H9 (cell line): ENCODE results near the gene GAREM1. TPM values are rescaled to one million over a fixed set of nuclear protein-coding genes. Genes with fewer than 3 reads are reported as not detected.
"Not testable (repeated sequence)": the region's sequence is repeated elsewhere in the genome, so short reads cannot be mapped to it uniquely, and the experiment has no call there.

Source experiments
- DNase-seq: peaks from one replicate; pipeline ENCODE4 v3.0.0-alpha.2; 2017
- H2AFZ ChIP-seq: one replicate; pipeline ENCODE4 v1.6.1; 2013; ENCODE audit warnings: mild to moderate bottlenecking, low read length, control low read depth, moderate library complexity
- H2AK5ac ChIP-seq: 2 replicates; pipeline ENCODE4 v1.6.1; 2013; ENCODE audit warnings: low read length, control low read depth, mixed read lengths; ENCODE audit not compliant: insufficient read length
- H2BK120ac ChIP-seq: one replicate; pipeline ENCODE4 v1.6.1; 2013; ENCODE audit warnings: low read depth, mild to moderate bottlenecking, low read length, control low read depth, inconsistent platforms; ENCODE audit not compliant: poor library complexity, severe bottlenecking
- H2BK12ac ChIP-seq: 2 replicates; pipeline ENCODE4 v1.6.1; 2013; ENCODE audit warnings: low read length, control low read depth, mixed read lengths, low read depth; ENCODE audit not compliant: insufficient read length
- H2BK15ac ChIP-seq: 2 replicates; pipeline ENCODE4 v1.6.1; 2013; ENCODE audit warnings: low read depth, low read length, control low read depth
- H2BK20ac ChIP-seq: one replicate; pipeline ENCODE4 v1.6.1; 2013; ENCODE audit warnings: low read depth, mild to moderate bottlenecking, low read length, control low read depth, inconsistent platforms; ENCODE audit not compliant: poor library complexity, severe bottlenecking
- H2BK5ac ChIP-seq: 2 replicates; pipeline ENCODE4 v1.6.1; 2013; ENCODE audit warnings: low read length, control low read depth, mixed read lengths; ENCODE audit not compliant: insufficient read length
- H3K14ac ChIP-seq: 2 replicates; pipeline ENCODE4 v1.6.1; 2013; ENCODE audit warnings: low read length, control low read depth; ENCODE audit not compliant: insufficient read depth
- H3K18ac ChIP-seq: 2 replicates; pipeline ENCODE4 v1.6.1; 2013; ENCODE audit warnings: low read depth, mild to moderate bottlenecking, mixed read lengths, low read length, control low read depth; ENCODE audit not compliant: insufficient read length
- H3K23ac ChIP-seq: 2 replicates; pipeline ENCODE4 v1.6.1; 2013; ENCODE audit warnings: low read length, control low read depth, mixed read lengths, low read depth; ENCODE audit not compliant: insufficient read length
- H3K23me2 ChIP-seq: 2 replicates; pipeline ENCODE4 v1.6.1; 2013; ENCODE audit warnings: low read depth, mild to moderate bottlenecking, mixed read lengths, low read length, control low read depth; ENCODE audit not compliant: insufficient read length, poor library complexity, severe bottlenecking
- H3K27ac ChIP-seq: 2 replicates; pipeline ENCODE4 v1.5.1; 2013; ENCODE audit warnings: low read length, control low read depth, mixed read lengths, low read depth; ENCODE audit not compliant: insufficient read length
- H3K27me3 ChIP-seq: 2 replicates; pipeline ENCODE4 v1.6.1; 2013; ENCODE audit warnings: low read length, control low read depth, inconsistent platforms; ENCODE audit not compliant: insufficient read depth
- H3K4ac ChIP-seq: 2 replicates; pipeline ENCODE4 v1.6.1; 2013; ENCODE audit warnings: low read depth, mild to moderate bottlenecking, control low read depth, inconsistent platforms, low read length, moderate library complexity
- H3K4me1 ChIP-seq: 2 replicates; pipeline ENCODE4 v1.6.1; 2013; ENCODE audit warnings: low read length, control low read depth, inconsistent platforms; ENCODE audit not compliant: insufficient read depth
- H3K4me2 ChIP-seq: 2 replicates; pipeline ENCODE4 v1.6.1; 2013; ENCODE audit warnings: low read length, control low read depth, mixed read lengths; ENCODE audit not compliant: insufficient read length, insufficient read depth
- H3K56ac ChIP-seq: 2 replicates; pipeline ENCODE4 v1.6.1; 2013; ENCODE audit warnings: low read depth, mild to moderate bottlenecking, mixed read lengths, low read length, control low read depth; ENCODE audit not compliant: insufficient read length
- H3K79me1 ChIP-seq: 2 replicates; pipeline ENCODE4 v1.6.1; 2013; ENCODE audit warnings: low read depth, mild to moderate bottlenecking, moderate library complexity, low read length, control low read depth, inconsistent platforms; ENCODE audit not compliant: insufficient read depth, poor library complexity, severe bottlenecking
- H3K79me2 ChIP-seq: 2 replicates; pipeline ENCODE4 v1.6.1; 2013; ENCODE audit warnings: low read length, control low read depth, inconsistent platforms; ENCODE audit not compliant: insufficient read depth
- H3K9ac ChIP-seq: 2 replicates; pipeline ENCODE4 v1.6.1; 2013; ENCODE audit warnings: low read length, control low read depth, mixed read lengths; ENCODE audit not compliant: insufficient read length; ENCODE audit errors: extremely low read depth
- H3K9me3 ChIP-seq: one replicate; pipeline ENCODE4 v1.6.1; 2013; ENCODE audit warnings: low read depth, low read length, inconsistent platforms; ENCODE audit not compliant: control insufficient read depth
- H3T11ph ChIP-seq: one replicate; pipeline ENCODE4 v1.6.1; 2013; ENCODE audit warnings: mild to moderate bottlenecking, low read length, control low read depth, inconsistent platforms
- H4K20me1 ChIP-seq: one replicate; pipeline ENCODE4 v1.6.1; 2013; ENCODE audit not compliant: control insufficient read depth, insufficient read length, insufficient read depth
- H4K5ac ChIP-seq: 2 replicates; pipeline ENCODE4 v1.6.1; 2013; ENCODE audit warnings: low read depth, mild to moderate bottlenecking, mixed read lengths, low read length, control low read depth; ENCODE audit not compliant: insufficient read length
- H4K8ac ChIP-seq: replicated peaks from 2 replicates; pipeline ENCODE4 v1.6.1; 2013; ENCODE audit warnings: low read length, control low read depth, mixed read lengths, low read depth; ENCODE audit not compliant: insufficient read length
- H4K91ac ChIP-seq: 2 replicates; pipeline ENCODE4 v1.6.1; 2013; ENCODE audit warnings: low read depth, mild to moderate bottlenecking, moderate library complexity, mixed read lengths, low read length, control low read depth; ENCODE audit not compliant: insufficient read length
- H3K27ac Mint-ChIP-seq, 3 experiments: 2 replicates in 2 of 3; 3 replicates in 1 of 3; pipeline ENCODE4 v1.8.0; 2020 to 2021; ENCODE audit warnings: mixed read lengths in 3 of 3, mild to moderate bottlenecking in 1 of 3, moderate library complexity in 1 of 3
- H3K27me3 Mint-ChIP-seq: 2 replicates; pipeline ENCODE4 v1.8.0; 2021; ENCODE audit warnings: low read depth, mild to moderate bottlenecking, moderate library complexity, mixed read lengths
- H3K36me3 Mint-ChIP-seq, 3 experiments: 2 replicates in 2 of 3; 3 replicates in 1 of 3; pipeline ENCODE4 v1.8.0; 2020 to 2021; ENCODE audit warnings: low read depth in 3 of 3, mixed read lengths in 3 of 3; ENCODE audit not compliant: insufficient read depth in 1 of 3
- H3K4me1 Mint-ChIP-seq, 2 experiments: 2 replicates each; pipeline ENCODE4 v1.8.0; 2020; ENCODE audit warnings: mixed read lengths in 2 of 2
- H3K4me3 Mint-ChIP-seq, 2 experiments: 2 replicates in 1 of 2; 3 replicates in 1 of 2; pipeline ENCODE4 v1.8.0; 2020 to 2021; ENCODE audit warnings: mild to moderate bottlenecking in 2 of 2, mixed read lengths in 2 of 2, moderate library complexity in 1 of 2
- H3K9me3 Mint-ChIP-seq, 2 experiments: 2 replicates in 1 of 2; 3 replicates in 1 of 2; pipeline ENCODE4 v1.8.0; 2020; ENCODE audit warnings: mild to moderate bottlenecking in 2 of 2, mixed read lengths in 2 of 2, moderate library complexity in 1 of 2
- CTCF ChIP-seq: fragments of 200-600 bp; sonication (generic); conservative IDR thresholded peaks from 3 replicates; pipeline ENCODE4 v1.8.0; 2021; ENCODE audit warnings: antibody characterized with exemption, mild to moderate bottlenecking
- WGBS: extraction: QIAGEN DNeasy Blood & Tissue Kit; methylation state at CpG from one replicate; pipeline ENCODE4 v1.1.7; 2013; ENCODE audit warnings: missing lambda C conversion rate, low lambda C conversion rate, mixed read lengths; ENCODE audit not compliant: insufficient read length; ENCODE audit errors: extremely low coverage; 5-methylcytosine and 5-hydroxymethylcytosine counted together
- total RNA-seq: library from RNA; stranded (reverse); gene quantifications from 2 replicates; pipeline ENCODE4 v1.2.1, GENCODE V29; 2021

GAREM1 gene
- total RNA-seq, 1 experiment from 2014 or later = 4.4 TPM

GRCh38 chr18:32237049-32237448, 233.6 kb downstream of the GAREM1 start:
- no CpG with 5 or more reads among the region's 3 CpGs for WGBS
- Histone ChIP-seq H4K5ac (no peak overlapping the region), H2BK20ac (no peak overlapping the region), H3K27ac (no peak overlapping the region), H2AK5ac (no peak overlapping the region), H2BK12ac (no peak overlapping the region), H3K4me1 (no peaks in the 10 kb centered on the region; the same call in 1 of the 2 replicates), H3K9me3 (no peaks in the 10 kb centered on the region), H3K18ac (no peak overlapping the region), H2BK120ac (no peak overlapping the region), H3K23me2 (no peaks in the 10 kb centered on the region), H3K79me1 (no peaks in the 10 kb centered on the region), H4K8ac (no peak overlapping the region), H3K14ac (no peak overlapping the region), H3K4me2 (no peak overlapping the region), H3K23ac (no peak overlapping the region), H3K56ac (no peak overlapping the region), H3K79me2 (no peaks in the 10 kb centered on the region), H2AFZ (no peak overlapping the region), H2BK5ac (no peak overlapping the region), H3T11ph (no peak overlapping the region), H3K4ac (no peak overlapping the region), H2BK15ac (no peak overlapping the region), H4K20me1 (no peaks in the 10 kb centered on the region), H3K27me3 (no peaks in the 10 kb centered on the region), H3K9ac (no peak overlapping the region), H4K91ac (no peak overlapping the region)
- H3K4me3 Mint-ChIP-seq = no peak overlapping the region
- no peaks in the 10 kb centered on the region for H3K27me3 Mint-ChIP-seq
- H3K36me3 Mint-ChIP-seq = peaks cover 5 to 14% (median 8%) of the 10 kb centered on the region in 3 experiments
- no peak for TF ChIP-seq CTCF
- H3K4me1 Mint-ChIP-seq = peaks cover 25 to 27% of the 10 kb centered on the region in 2 experiments
- no peak overlapping the region for H3K27ac Mint-ChIP-seq
- DNase-seq = no peak
- H3K9me3 Mint-ChIP-seq = peaks cover 13 to 14% of the 10 kb centered on the region in 2 experiments

- not testable (repeated sequence) for H3K4me2 ChIP-seq, H4K20me1 ChIP-seq, H3K27ac Mint-ChIP-seq
Measured at GRCh38 chr18:32233348-32233747, 237.3 kb downstream of the GAREM1 start.

More at GRCh38 chr18:32233348-32233747, 237.3 kb downstream of the GAREM1 start:
- not testable (repeated sequence) for H4K8ac ChIP-seq, H2BK20ac ChIP-seq, H3K4ac ChIP-seq, H3K27me3 Mint-ChIP-seq, H3K27ac ChIP-seq, DNase-seq, H3K23ac ChIP-seq, H2BK12ac ChIP-seq, H3T11ph ChIP-seq, H3K23me2 ChIP-seq, H3K4me1 Mint-ChIP-seq, H3K9ac ChIP-seq, H3K56ac ChIP-seq, H3K79me1 ChIP-seq, H3K14ac ChIP-seq, H2BK5ac ChIP-seq, H3K9me3 ChIP-seq, H2BK120ac ChIP-seq, H2BK15ac ChIP-seq, H2AFZ ChIP-seq, H3K4me1 ChIP-seq, H3K79me2 ChIP-seq, H4K91ac ChIP-seq, H3K18ac ChIP-seq, H3K4me3 Mint-ChIP-seq, H3K27me3 ChIP-seq, H2AK5ac ChIP-seq, H4K5ac ChIP-seq
- Mint-ChIP-seq H3K36me3 (peaks cover 5 to 14% (median 8%) of the 10 kb centered on the region in 3 experiments), H3K9me3 (peaks cover 13 to 14% of the 10 kb centered on the region in 2 experiments)
- whole genome bisulfite sequencing = no CpG with 5 or more reads among the region's 15 CpGs
